ENCODE measurements around the gene WFS1.

DNA sequence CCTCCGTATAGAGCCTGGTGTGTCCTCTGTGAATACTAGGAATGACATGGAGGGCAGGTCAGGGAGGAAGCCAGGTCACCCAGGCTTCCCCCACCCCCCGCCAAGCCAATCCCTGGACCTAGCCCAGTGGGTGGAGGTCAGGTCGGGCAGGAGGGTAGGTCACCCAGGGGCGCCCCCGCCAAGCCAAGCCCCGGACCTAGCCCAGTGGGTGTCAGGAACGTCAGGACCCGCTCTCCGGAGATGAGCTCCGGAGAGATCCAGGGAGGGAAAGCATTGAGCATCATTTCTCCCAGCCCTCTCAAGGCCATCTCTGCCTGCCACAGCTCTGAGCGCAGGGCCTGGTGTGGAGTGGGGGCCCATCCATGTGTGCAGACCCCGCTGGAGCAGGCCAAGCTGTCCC is 48.6 kb downstream of the WFS1 start:
- no peak for TF ChIP-seq RFX5 (IDR thresholded peaks at IDR 0.05; ENCODE audit: low read depth, low read length)
- TF ChIP-seq POLR2A (IDR thresholded peaks at IDR 0.05; ENCODE audit: low read depth, low read length): no peak
- TF ChIP-seq, protein P1, sequence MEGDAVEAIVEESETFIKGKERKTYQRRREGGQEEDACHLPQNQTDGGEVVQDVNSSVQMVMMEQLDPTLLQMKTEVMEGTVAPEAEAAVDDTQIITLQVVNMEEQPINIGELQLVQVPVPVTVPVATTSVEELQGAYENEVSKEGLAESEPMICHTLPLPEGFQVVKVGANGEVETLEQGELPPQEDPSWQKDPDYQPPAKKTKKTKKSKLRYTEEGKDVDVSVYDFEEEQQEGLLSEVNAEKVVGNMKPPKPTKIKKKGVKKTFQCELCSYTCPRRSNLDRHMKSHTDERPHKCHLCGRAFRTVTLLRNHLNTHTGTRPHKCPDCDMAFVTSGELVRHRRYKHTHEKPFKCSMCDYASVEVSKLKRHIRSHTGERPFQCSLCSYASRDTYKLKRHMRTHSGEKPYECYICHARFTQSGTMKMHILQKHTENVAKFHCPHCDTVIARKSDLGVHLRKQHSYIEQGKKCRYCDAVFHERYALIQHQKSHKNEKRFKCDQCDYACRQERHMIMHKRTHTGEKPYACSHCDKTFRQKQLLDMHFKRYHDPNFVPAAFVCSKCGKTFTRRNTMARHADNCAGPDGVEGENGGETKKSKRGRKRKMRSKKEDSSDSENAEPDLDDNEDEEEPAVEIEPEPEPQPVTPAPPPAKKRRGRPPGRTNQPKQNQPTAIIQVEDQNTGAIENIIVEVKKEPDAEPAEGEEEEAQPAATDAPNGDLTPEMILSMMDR (conservative IDR thresholded peaks at IDR 0.05; ENCODE audit: low read depth, low read length): no peak
- TF ChIP-seq, protein P2, sequence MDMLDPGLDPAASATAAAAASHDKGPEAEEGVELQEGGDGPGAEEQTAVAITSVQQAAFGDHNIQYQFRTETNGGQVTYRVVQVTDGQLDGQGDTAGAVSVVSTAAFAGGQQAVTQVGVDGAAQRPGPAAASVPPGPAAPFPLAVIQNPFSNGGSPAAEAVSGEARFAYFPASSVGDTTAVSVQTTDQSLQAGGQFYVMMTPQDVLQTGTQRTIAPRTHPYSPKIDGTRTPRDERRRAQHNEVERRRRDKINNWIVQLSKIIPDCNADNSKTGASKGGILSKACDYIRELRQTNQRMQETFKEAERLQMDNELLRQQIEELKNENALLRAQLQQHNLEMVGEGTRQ (IDR thresholded peaks at IDR 0.05; ENCODE audit: low read depth, low read length): no peak
- no peak for TF ChIP-seq RAD21 (IDR thresholded peaks at IDR 0.05; ENCODE audit: low read length)
- TF ChIP-seq, protein P3, sequence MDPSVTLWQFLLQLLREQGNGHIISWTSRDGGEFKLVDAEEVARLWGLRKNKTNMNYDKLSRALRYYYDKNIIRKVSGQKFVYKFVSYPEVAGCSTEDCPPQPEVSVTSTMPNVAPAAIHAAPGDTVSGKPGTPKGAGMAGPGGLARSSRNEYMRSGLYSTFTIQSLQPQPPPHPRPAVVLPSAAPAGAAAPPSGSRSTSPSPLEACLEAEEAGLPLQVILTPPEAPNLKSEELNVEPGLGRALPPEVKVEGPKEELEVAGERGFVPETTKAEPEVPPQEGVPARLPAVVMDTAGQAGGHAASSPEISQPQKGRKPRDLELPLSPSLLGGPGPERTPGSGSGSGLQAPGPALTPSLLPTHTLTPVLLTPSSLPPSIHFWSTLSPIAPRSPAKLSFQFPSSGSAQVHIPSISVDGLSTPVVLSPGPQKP (IDR thresholded peaks at IDR 0.05; ENCODE audit: borderline replicate concordance, low read depth, low read length): no peak
- TF ChIP-seq SMC3 (IDR thresholded peaks at IDR 0.05; ENCODE audit: low read depth, low read length): no peak
- no peak for TF ChIP-seq MXI1 (IDR thresholded peaks at IDR 0.05; ENCODE audit: borderline replicate concordance, low read depth, low read length)
- TF ChIP-seq RCOR1 (IDR thresholded peaks at IDR 0.05; ENCODE audit: insufficient replicate concordance, low read length): no peak
- TF ChIP-seq NFE2L2 (IDR thresholded peaks at IDR 0.05; ENCODE audit: low read depth, low read length): no peak
- no peak for TF ChIP-seq CEBPB (IDR thresholded peaks at IDR 0.05; ENCODE audit: low read depth, low read length)
- TF ChIP-seq CHD1 (IDR thresholded peaks at IDR 0.05; ENCODE audit: low read depth, low read length): no peak
- no peak for TF ChIP-seq BHLHE40 (IDR thresholded peaks at IDR 0.05; ENCODE audit: low read depth, low read length)

All from IMR-90 (cell line).